ENCODE results near the gene ACTRT2.

The ACTRT2 gene

DNA sequence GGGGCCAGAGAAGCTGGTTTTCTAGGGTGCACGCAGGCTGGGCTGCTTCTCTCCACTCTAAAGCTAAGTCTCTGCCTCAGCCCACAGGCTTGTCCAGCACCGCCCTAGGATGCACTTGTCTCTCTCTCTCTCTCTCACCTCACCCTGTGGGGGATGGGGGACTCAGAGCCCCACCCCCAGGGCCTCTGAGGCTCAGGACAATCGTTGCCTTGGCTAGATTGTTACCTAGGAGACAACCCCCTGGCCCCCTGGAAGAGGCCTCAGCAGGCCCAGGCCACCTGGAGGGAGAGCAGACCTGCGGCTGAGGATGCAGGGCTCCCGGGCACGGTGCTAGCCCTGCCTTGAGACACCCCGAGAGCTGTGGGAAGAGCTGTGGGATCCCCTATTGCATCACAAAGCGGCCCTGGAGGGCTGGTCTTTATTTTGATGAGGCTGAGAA, at the start of gene ACTRT2:
TSS of gene ACTRT2 (plus strand) at position 235 of the 439 bp plus-strand sequence. CDS start 220 bp downstream, outside the sequence.
- no peak for DNase-seq (ENCODE audit: low read depth in 1 of 2, low spot score in 1 of 2)

DNA sequence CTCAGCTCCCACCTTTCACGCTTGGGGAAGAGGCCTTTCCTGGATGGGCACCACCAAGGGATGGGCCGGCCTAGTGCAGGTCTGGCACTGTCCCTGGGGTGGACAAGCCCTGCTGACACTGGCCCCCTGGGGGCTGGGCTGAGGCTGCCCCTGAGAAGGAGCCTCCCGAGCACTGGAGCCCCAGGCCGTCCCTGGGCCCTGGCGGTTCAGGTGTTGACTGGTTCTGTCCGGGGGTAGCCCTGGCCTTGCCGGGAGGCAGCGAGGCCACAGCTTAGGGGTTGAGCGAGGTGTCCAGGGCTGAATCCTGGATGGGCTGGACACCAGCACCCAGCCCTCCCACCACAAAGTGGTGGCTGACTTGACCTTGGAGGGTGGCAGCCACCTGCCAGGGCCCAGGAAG, 49.7 kb upstream of the ACTRT2 start:
- DNase-seq (ENCODE audit: low read depth in 1 of 2, low spot score in 1 of 2) = no peak

DNA sequence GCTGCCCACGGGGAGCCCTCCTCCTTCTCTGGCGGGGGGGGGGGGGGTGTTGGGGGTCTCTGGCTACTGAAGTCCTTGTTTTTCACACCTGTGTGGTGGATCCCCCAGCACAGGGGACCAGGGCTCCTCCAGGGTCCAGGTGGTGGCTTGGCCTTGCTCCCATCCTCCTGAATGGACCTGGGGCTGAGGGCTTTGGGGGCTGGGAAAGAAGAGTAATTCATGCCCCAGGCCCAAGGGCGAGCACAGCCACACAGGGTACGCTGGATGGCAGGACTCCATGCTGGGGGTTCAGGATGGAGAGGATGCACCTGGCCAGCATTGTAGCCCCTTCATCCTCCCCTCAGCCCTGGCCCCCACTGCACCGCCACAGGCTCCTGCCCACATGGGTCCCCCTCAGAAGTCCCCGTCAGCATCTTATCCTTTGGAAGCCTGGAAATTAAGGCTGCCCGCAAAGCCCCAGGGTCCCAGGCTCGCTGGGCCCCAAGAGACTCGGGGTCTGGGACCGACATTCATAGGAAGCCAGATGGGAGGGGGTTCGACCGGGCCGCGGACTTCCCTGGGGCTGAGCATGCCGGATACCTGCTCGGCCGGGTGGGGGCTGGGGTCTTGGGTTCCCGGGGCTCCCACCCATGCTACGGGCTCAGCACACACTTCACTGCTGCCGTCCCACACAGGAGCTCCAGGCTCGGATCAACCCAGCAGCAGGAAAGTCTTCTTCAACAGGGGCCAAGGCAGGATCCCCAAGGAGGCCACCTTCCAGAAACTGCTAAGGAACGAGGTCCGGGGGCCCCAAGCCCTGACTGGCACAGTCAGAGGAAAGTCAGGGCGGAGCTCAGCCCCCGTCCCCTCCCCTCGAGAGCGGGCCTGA, 49.0 kb upstream of the ACTRT2 start:
- DNase-seq (ENCODE audit: low read depth in 1 of 2, low spot score in 1 of 2) = no peak

DNA sequence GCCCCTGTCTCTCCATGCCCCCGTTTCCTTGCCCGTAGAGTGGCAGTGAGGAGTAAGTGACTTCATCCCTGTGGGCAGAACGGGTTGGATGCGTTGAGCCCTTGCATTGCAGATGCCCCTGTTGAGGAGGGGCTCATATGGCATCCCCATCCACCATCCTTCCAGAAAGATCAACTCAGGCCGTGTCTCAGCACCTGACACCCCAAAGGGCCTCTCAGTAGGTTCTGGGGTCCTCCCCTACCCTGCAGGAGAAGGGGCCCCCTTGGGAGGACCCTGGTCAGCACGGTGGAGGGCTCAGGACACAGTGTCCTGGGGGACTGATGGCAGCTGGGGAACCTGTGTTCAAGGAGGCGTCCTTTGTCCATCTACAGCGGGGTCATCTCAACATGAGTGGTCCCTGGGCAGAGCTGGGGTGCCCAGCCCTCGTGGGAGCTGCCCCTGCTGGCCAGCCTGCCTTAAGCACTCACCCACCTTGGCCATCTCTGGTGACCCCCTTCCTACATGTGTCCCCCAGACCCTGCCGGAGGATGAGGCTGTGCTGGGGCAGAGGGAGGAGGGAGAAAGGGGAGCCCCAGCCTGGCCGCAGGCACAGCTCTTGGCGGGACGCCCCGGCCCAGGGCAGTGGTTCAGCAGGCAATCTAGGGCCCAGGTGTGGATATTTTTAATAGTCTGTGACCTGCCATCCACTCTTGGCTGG, 48.2 kb upstream of the ACTRT2 start:
- DNase-seq (ENCODE audit: low read depth in 1 of 2, low spot score in 1 of 2) = no peak

DNA sequence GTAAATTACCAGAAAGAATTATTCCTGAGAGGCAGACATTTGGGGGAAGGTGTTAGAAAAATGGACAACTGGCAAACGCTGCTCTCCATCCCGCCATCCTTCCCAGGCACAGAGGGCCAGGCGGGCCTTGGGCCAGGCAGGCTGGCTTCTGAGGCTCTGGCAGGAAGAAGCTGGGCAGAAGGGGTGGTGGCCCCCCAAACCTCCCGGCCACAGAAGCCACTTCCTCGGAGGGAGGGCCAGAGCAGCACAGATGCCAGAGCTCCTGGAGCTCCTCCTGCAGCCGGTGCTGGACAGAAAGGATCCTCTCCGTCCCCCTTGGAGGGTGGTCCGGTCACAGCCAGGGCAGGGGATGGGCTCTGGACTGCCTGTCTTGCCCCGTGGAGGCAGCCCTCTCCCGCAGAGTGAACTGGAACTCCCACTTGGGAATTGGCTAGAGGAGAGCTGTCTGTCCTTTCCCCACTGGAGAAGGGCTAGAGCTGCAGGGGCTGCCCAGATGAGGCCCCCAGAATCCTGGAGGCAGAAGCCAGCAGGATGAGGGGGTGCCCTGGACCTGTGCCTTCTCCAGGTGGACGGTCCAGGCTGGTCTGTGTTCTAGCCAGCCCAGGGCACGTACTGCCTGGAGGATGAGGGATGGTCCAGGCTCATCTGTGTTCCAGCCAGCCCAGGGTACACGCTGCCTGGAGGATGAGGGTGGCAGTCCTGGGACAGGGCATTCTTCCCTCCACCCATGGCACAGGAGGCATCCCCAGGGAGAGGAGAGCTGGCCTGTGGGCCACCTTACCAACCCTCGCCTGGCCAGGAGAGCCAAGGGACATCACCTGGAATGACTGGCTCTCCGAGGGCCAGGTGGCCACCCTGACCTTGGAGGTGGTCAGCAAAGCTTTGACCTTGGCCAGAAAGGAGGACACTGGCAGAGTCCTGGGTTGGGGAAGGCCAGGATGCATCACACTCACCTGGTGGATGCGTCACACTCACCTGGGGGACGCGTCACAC, 47.4 kb upstream of the ACTRT2 start:
- no peak for DNase-seq (ENCODE audit: low read depth in 1 of 2, low spot score in 1 of 2)

GRCh38 chr1:2974701-2975301, 46.5 kb upstream of the ACTRT2 start:
- no peak for DNase-seq (ENCODE audit: low read depth in 1 of 2, low spot score in 1 of 2)

DNA sequence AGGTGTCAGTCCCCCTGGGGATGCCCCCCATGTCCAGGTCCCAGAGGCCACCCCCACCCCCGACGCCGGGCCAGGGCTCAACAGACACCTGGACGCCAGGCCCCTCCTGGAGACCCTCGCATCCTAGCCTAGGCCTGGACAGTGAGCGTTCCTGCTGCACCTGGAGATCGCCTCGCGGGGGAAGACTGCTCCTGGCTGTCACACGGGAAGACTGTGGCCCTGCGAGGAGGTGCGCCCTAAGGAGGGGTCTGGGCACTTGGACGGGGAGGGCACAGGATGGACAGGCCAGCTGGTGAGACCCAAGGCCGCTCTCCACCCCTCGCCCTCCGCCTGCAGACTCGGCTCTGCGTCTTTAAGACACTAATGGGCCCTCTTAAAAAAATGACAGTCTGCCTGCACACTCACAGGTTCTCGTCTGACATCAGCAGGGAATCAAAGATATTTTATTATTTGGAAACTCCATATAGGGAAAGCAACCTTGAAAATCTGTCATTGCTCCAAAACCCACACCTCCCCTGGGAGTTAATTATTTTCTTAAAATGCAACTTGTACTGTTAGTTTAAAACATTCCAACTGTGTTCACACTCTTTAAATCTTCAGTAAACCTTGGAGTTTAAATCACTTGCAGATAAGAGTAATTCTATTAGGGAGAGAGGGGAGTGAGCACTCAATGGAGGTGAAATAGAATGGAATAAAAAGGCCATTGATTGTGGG, 45.6 kb upstream of the ACTRT2 start:
- no peak for DNase-seq (ENCODE audit: low read depth in 1 of 2, low spot score in 1 of 2)

- no peak for DNase-seq (ENCODE audit: low read depth in 1 of 2, low spot score in 1 of 2)
These were observed 45.1 kb upstream of the ACTRT2 start for GRCh38 chr1:2976180-2976562.

GRCh38 chr1:2977886-2978611, 43.2 kb upstream of the ACTRT2 start:
- no peak for DNase-seq (ENCODE audit: low read depth in 1 of 2, low spot score in 1 of 2)

GRCh38 chr1:2978691-2979190, 42.5 kb upstream of the ACTRT2 start:
- no peak for DNase-seq (ENCODE audit: low read depth in 1 of 2, low spot score in 1 of 2)

- no peak for DNase-seq (ENCODE audit: low read depth in 1 of 2, low spot score in 1 of 2)
These were observed 41.8 kb upstream of the ACTRT2 start for GRCh38 chr1:2979191-2980072.

- DNase-seq (ENCODE audit: low read depth in 1 of 2, low spot score in 1 of 2) = no peak
These were observed 41.0 kb upstream of the ACTRT2 start for GRCh38 chr1:2980073-2980791.

- no peak for DNase-seq (ENCODE audit: low read depth in 1 of 2, low spot score in 1 of 2)
These were observed 40.4 kb upstream of the ACTRT2 start for GRCh38 chr1:2980849-2981248.

GRCh38 chr1:2981388-2981787, 39.9 kb upstream of the ACTRT2 start:
- DNase-seq (ENCODE audit: low read depth in 1 of 2, low spot score in 1 of 2) = no peak

DNA sequence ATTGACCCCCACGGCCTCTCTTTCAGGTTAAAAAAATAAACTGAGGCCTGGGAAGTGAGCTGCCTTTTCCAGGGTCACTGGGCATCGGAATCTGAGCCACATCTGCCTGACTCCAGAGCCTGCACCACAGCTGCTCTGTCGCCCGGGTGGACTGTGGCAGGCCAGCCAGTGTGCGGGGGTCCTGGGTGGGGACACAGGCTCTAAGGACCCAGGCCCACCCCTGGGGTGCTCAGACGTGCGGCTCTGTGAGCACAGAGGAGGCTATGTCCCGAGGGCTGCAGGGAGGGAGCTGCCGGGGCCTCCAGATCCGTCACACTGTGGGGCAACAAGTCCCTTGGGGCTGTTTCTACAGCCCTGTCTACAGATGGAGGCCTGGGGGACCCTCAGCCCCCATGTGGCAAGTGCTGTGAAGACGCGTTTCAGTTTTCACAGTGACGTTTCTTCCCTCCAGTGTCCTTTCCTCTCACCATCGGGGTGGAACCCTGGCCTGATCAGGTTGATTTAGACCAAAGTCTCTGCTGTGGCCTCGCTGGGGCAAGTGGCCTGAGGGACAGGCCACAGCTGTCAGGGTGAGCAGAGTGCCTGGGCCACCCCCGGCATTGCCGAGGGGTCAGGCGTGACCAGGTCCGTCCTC, 39.2 kb upstream of the ACTRT2 start:
- DNase-seq (ENCODE audit: low read depth in 1 of 2, low spot score in 1 of 2) = no peak

DNA sequence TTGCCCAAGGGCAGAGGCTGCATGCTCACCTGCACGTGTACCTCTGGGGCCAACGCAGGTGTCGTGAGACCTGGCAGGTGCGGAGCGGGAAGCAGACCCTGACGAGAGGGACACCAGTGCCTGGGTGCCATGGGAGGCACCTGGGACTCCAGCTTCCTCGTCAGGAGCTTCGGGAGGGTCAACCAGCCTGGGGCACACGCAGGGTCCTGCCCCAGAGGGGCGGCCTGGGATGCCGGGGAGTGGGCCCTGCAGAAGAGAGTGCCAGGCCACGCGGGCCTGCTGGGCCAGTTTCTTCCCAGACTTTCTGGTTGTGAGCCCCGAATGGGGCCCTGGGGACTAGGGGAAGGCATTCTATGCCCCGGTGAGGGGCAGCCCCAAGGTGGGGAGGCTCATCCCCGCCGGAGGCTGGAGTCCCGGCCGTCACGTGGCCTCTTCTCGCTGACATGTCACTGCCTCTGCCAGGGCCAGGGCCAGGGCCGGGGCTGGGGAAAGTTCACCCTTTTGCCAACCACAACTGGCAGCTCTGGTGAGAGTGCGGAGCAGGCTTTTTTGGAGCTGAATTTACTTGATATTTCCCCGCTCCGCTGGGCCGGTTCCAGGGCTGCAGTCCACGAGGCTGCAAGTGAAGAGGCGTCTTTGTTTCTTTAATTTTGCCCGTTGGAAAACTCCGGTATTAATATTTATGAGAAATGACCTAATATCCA, 38.5 kb upstream of the ACTRT2 start:
- no peak for DNase-seq (ENCODE audit: low read depth in 1 of 2, low spot score in 1 of 2)

DNA sequence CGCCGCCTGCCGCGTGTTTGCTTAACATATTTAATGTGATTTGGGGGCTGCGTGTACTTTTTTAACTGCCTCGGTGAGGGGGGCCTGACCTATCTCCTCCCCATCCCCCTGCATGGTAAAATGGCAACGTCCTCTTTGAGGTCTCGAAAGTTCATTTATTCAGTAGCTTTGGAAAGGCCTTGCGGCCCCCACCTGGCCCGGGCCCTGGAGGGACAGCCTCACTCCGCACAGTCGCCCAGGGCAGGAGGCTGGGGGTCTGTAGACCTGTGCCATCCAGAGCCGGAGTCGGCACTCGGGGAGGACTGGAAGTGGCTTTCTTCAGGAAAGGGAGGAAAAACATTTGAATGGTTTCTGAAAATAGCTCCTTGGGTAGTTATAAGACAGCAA, 38.0 kb upstream of the ACTRT2 start:
- no peak for DNase-seq (ENCODE audit: low read depth in 1 of 2, low spot score in 1 of 2)

Data from activated T-helper 1 cell treated with anti-CD3 and anti-CD28 coated beads, Interleukin-2, amount 50 U/mL, for 16 hours (primary cell).